Skeletal muscle cell (primary cell): ENCODE measurements around the gene RAD23B.

ENCODE experiments used
- DNase-seq: peaks from one replicate; pipeline ENCODE4 v3.0.0-alpha.2; 2010; ENCODE audit warnings: low read depth
- H3K4me3 ChIP-seq: 2 replicates; pipeline ENCODE4 v1.5.1; 2011; ENCODE audit warnings: low read depth, mild to moderate bottlenecking, control low read depth, low read length, moderate library complexity

Gene RAD23B

DNA sequence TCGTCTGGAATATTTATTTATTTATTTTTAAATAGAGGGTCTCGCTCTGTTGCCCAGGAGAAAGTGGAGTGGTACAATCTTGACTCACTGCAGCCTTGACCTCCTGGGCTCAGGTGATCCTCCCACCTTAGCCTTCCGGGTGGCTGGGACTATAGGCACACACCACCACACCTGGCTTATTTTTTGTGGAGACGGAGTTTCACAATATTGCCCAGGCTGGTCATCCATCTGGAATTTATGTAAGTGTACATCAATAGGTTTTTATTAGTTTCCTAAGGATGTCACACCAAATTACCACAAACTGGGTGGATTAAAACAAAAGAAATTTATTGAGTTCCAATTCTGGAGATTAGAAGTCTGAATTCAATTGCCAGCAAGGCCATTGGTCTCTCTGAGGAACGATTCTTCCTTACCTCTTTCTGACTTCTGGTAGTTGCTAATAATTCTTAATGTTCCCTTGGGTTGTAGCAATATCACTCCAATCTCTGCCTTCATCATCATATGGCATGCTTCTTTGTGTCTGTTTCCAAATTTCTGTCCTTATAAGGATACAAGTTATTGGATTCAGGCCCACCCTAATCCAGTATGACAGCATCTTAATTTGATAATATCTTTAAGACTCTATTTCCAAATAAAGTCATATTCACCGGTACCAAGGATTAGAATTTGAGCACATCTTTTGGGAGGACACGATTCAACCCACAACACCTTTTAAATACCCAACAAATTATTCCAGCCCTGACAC lies 16.3 kb upstream of the RAD23B start:
- no peak overlapping the region for H3K4me3 ChIP-seq
- no peak for DNase-seq

DNA sequence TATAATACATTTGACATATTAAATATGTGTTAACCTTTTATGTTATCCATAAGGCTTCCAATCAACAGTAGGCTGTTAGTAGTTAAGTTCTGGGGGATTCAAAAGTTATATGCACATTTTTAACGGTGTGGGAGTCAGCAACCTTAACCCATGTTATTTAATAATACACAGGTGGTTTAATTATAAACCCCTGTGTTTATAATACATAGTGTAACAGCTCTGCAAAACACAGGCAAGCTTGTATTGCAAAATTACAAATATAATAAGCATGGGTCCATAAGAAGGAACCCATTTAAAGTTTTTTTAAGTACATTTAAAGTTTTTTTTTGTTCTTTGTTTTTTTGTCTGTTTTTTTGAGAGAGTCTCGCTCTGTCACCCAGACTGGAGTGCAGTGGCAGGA lies 14.5 kb upstream of the RAD23B start:
- no peak for DNase-seq
- no peak overlapping the region for H3K4me3 ChIP-seq

DNA sequence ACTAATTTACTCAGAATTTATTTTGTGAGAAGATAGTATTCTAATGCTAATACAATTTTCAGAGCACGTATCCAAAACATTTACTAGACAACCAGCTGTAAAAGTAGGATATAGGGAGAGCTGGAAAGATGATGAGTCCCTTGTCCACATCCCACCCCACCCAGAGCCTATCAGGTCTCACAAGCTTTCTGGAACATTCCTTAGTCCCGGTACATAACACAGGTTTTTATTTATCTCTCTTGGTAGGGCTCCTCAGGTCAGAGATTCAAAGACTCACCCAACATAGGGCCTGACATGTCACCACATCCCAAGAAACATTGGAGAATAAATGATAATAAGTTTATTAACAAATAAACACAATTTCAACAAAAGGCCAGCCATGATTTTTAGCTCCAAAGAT lies 13.8 kb upstream of the RAD23B start:
- no peak overlapping the region for H3K4me3 ChIP-seq
- DNase-seq: no peak

DNA sequence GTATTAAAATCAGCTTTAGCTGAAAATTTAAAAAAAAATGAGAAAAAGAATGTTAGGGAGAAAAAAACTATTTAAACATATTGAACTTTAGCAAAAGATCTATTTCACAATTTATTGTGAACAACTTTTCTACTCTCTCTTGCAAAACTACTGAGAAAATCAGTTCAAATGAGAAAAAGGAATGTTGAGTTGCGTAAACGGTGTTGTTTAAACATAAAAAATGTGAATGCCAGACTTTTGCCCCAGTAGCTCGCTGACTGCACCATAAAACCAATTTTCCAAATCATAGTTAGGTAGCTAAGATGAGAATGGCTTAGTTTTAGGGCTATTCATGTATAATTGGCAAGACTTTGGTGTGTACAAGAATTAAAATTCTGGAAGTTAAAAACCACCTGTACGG lies 13.4 kb upstream of the RAD23B start:
- no peak overlapping the region for H3K4me3 ChIP-seq
- DNase-seq: peak; percentile 41

DNA sequence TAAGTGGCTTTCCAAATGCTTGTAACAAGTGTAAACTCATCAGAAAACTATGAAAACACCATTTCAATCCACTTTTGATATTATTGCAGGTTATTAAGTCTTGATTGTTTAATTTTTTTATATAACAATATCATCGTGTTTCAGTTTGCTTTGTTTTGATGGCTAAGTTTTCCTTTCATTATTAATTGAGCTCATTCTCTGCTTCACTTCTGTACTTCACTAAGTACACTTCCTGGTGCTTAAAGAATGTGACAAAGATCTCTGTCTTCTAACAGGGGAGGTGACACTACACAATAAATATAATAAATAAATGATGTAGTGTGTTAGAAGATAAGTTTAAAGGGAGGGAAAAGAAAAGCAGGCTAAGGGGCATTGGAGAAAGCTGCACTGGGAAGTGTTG lies 13.0 kb upstream of the RAD23B start:
- no peak for DNase-seq
- no peak overlapping the region for H3K4me3 ChIP-seq

DNA sequence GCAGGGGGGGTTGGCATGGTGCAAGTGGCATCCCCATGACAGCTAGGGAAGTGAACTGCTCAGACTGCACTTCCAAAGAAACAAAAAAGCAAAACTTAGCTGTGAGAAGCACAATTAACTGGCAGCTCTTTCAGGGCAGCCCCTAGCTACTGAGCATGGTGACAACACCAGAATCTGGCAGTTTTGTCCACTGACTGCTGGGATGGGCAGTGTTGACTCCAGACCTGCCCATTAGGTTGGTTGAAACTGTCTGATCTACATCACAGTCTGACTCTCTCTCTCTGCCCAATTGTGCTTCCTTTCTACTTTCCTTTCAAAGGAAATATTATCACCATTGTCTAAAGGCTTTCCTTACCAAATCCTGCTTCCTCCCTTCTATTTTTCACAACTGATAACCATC lies 12.5 kb upstream of the RAD23B start:
- no peak overlapping the region for H3K4me3 ChIP-seq
- DNase-seq: no peak

DNA sequence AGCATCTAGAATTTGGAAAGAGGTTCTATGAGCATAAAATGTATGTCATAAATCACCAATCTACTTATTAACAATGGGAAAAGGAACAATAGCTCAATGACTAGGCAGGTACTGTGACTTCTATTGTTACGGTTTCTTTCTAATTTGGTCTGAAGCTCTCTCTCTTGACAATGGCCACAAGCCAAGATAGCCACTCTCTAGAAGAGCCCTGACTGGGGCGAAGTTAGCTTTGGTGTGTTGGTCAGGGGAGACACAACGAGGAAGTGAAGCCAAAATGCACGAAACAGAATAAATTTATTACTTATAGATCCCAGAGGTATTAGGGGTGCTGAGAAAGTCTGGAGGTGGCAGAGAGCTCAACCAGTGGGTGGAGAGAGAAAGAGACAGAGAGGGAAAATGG lies 9.4 kb upstream of the RAD23B start:
- DNase-seq: no peak
- no peak overlapping the region for H3K4me3 ChIP-seq

DNA sequence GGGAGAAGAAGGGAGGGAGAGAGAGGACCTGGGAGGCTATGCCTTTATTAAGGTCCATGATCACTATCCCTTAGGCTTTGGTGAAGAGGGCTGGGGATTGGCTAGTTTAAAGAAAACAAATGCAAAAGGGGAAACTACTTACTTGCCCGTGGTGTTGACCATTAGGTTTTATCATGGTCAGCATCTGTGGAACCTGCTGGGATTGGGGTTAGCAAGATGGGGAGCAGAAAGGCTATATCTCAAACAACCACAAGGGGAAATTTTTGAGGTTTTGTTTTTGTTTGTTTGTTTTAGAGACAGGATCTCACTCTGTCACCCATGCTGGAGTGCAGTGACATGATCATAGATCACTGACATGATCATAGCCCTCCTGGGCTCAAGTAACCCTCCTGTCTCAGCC lies 9.0 kb upstream of the RAD23B start:
- no peak for DNase-seq
- no peak overlapping the region for H3K4me3 ChIP-seq

DNA sequence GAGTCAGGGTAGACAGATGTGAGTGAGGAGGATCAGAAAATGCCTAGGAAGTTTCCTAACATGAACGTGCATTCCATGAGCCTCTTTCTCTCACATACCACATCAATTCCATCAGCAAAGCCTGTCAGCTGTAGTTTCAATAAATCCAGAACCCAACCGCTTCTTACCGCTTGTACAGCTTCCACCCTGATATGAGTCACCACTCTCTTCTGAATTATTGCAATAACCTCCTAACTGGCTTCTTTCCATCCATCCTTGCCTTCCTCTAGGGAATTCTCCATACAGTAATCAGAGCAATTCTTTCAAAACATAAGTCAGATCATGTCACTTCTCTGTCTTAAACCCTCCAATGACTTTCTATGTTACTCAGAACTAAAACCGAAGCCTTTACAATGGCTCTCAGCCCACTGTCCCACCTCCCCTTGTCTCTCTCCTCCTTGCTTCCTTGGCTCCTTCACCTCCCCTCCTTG lies 8.1 kb upstream of the RAD23B start:
- peak; percentile 99 for DNase-seq
- H3K4me3 ChIP-seq: no peak overlapping the region

DNA sequence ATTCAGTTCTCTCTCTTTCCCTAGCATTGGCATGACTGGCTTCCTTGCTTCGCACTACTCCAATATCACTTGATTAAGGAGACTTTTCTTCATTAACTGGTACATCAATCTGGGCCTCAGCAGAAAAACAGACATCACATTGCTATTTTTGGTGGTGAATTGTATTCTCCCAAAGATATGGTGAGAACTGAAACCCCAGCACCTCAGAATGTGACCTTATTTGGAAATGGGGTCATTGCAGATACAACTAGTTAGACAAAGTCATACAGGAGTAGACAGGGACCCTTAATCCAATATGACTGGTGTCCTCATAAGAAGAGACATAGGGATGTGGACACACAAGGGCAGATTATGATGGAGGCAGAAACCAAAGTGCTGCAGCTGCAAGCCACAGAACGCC lies 7.5 kb upstream of the RAD23B start:
- DNase-seq: no peak
- no peak overlapping the region for H3K4me3 ChIP-seq

DNA sequence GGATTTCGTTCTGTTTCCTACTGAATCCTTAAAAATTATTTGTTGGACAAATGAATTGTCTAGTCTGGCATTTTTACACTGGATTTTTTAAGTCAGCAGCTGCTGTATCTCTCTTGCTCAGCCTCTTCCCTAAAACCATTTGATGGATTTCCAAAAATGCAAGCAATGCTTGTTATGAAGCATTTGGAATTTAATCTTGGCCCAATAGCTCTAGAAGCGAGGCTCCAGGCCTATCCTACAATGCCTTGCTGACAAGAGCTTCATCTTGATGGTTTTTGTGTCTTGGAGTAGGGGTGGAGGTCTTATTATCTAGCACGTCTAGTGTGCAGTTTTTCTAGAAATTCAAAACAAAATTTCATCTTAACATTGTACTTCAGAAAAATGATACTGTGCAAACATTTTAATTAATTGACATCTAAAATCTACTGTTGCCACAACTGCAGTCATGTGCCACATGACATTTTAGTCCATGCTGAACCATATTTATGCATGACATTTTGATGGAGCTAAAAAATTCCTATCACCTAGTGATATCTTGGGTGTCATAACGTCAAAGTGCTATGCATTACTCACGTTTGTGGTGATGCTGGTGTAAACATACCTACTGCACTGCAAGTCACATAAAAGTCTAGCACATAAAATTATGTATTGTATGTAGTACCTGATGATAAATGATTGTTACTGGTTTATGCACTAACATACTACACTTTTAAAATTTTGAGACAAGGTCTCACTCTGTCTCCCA lies 5.9 kb upstream of the RAD23B start:
- H3K4me3 ChIP-seq: no peak overlapping the region
- DNase-seq: peak; percentile 20

DNA sequence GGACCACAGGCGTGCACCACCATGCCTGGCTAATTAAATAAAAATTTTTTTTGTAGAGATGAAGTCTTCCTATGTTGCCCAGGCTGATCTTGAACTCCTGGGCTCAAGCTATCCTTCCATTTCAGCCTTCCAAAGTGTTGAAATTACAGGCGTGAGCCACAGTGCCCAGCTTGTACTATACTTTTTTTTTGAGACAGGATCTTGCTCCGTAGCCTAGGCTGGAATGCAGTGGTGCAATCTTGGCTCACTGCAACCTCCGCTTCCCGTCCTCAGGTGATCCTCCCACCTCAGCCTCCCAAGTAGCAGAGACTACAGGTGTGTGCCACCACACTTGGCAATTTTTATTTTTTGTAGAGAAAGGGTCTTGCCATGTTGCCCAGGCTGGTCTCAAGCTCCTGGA lies 5.3 kb upstream of the RAD23B start:
- H3K4me3 ChIP-seq: no peak overlapping the region
- DNase-seq: no peak

DNA sequence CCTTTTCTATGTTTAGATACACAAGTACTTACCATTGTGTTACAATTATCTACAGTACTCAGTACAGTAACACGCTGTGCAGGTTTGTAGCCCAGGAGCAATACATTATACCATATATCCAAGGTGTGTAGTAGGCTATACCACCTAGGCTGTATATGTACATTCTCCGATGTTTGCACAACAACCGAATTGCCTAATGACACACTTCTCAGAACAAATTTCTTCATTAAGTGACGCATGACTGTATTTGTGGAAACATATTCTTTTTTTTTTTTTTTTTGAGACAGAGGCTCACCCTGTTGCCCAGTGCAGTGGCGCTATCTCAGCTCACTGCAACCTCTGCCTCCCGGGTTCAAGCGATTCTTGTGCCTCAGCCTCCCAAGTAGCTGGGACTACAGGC lies 4.0 kb upstream of the RAD23B start:
- H3K4me3 ChIP-seq: no peak overlapping the region
- DNase-seq: no peak

DNA sequence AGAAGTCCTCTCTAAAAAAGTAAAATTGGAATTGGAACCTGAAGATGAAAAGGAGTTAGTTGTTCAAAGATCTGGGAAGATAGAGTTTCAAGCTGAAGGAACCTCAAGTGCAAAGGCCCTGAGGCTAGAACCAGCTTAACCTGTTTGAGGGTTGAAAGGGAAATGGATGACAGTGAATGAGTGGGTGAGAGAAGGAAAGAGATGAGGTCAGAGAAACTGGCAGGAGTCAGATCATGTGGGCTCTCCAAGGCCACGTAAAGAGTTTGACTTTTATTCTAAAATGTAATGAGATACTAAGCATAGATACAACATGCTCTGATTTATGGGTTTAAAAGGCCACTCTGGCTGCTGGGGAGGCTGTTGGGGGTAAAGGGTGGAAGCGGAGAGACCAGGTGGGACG lies 2.5 kb upstream of the RAD23B start:
- peak; percentile 15 for DNase-seq
- H3K4me3 ChIP-seq: no peak overlapping the region

DNA sequence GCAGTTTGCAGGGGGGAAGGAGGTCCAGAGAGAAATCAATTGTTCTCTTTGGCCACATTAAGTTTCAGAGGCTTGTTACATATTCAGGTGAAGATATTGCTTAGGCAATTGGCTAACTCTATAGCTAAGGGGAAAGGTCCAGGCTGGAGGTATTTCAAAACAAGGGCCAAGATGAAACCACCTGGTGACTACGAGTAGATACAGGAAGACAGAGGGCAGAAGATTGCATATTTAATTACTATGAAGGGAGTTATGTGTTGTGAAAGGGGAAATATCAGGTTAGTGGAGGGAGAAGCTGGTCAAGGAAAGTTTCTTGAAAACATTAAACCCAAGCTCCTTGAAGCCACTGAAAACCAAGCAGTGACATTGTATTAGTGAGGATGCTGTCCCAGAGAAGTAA lies 1.9 kb upstream of the RAD23B start:
- DNase-seq: no peak
- H3K4me3 ChIP-seq: no peak overlapping the region

DNA sequence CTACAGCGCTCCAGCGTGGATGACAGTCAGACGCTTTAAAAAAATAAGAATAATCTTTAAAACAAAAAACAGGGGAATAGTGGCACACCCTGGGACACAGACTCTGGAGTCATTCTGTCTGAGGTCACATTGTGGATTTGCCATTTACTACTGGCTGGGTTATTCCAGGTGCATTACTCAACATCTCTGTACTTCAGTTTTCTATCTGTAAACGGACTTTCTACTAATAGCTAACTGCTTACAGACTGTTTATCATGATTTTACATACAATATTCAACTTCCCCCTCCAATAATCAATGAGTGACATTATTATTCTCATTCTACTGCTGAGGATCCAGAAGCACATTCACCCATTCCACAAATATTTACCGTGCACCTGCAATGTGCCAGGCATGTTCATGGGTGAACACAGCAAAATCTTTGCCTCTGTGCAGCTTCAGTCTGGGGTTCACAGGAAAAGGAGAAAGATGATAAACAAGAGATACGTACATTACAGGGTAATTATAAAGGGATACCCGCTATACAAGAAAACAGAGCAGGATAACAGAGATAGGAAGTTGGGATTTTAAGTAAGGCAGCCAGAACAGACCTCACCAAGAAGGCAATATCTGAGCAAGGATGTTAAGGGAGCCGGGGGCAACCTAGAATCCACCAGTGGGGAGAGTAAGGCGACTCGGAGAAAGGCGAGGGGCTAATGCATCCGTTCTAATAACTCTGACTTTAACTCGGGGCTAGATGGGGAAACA lies 984 bp upstream of the RAD23B start:
- no peak for DNase-seq
- peak overlapping the region; percentile 57 for H3K4me3 ChIP-seq

DNA sequence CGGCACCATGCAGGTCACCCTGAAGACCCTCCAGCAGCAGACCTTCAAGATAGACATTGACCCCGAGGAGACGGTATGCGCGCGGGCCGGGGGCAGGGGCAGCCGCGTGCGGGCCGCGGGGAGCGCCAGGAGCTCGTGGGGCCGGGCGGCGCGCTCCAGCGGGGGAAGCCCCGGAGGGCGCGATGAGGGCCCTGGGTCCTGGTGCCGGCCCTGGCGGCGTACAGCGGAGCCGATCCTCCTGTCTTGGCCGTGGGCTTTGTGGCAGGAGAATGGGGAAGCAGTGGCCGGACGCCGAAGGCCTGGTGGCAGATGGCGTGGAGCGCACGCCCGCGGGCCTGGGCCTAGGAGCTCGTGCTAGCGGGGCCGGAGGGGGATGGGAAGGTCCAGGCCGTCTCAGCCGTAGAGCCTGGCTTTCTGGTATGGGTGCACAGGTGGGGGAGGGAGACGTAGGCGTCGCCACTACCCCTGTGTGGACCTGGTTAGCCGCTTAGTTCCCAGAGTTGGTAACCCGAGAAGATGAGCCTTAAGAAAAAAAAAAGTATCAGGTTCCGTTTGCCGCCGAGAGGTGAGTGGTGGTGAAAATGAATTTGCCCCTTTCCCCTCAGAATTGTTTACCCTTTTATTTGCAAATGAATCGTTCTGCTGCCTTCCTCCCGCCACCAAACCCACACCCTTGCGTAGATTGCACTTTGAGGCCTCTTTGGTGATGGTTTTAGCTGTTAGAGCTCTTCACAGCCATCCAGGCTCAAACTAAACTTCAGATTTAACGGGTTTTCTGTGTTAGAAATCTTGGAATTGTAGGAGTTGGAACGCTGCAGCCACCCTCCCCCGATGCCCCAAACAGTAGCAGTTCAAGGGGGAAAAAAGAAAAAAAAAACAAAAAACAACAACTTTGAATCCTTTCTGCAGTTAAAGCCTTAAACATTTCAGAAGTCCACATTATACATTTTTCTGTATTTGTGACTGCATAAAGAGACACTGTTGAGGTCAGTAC lies 841 bp downstream of the RAD23B start:
- peak overlapping the region; percentile 88 for H3K4me3 ChIP-seq
- peak; percentile 28 for DNase-seq

DNA sequence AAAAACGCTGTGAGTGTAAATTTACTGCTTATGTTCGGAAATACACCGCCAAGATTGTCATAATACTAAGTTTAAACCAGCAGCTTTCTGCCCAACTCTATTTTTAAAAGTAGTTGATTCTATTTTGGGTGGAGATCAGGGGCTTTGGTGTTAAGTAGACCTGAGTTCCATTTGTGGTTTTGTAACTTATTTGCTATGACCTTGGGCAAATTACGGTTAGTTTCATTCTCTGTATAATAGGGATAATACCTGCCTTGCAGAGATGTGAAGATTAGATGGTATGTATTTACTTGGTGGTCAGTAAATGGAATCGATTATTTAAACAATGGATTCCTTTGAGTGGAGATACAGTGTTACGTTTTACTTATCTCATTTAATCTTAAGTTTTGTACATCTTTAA lies 1.6 kb downstream of the RAD23B start:
- no peak for DNase-seq
- peak overlapping the region; percentile 88 for H3K4me3 ChIP-seq

DNA sequence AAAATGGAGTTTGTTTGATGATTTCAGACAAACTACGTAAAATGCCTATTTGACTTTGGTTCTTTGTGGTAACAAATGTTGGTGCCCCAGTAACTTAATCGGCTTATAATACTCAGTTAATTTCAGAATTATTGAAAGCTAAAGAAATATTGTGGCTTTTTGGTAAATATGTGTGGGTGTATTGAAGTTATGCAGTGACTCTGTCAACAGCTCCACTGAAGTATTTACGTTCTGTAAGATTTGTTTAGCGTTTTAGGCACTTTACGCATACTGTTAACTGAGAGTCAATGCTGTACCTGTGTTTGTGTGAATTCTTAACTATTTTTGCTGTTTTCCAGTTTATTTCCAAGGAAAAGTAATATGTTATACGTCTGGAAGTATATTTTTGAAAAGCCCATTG lies 2.2 kb downstream of the RAD23B start:
- H3K4me3 ChIP-seq: peak overlapping the region; percentile 88
- no peak for DNase-seq
